PC-9 (cell line): ENCODE measurements around the gene KIF26B. TPM values are rescaled to one million over a fixed set of nuclear protein-coding genes. Genes with fewer than 3 reads are reported as not detected.

Source experiments
- BruUV-seq: library from RNA; stranded (reverse); fragments of 400-500 nt; replicated peaks from 2 replicates; lab custom pipeline; 2021; lab: Mats Ljungman, UMichigan
- CTCF ChIA-PET: fragments of 300-600 bp; sonication (Branson Sonifier 250); formaldehyde crosslinking; loops from one replicate; lab custom pipeline; 2022; ENCODE audit warnings: antibody characterized with exemption; lab: Charles Lee
- POLR2A ChIA-PET: fragments of 300-600 bp; sonication (Branson Sonifier 250); formaldehyde crosslinking; loops from one replicate; lab custom pipeline; 2022; ENCODE audit warnings: antibody characterized with exemption; ENCODE audit not compliant: unreplicated experiment; lab: Charles Lee
- DNase-seq, 2 experiments: peaks; one replicate each; pipeline versions ENCODE4 v3.0.0 to v3.0.0-alpha.2; 2015 to 2022; ENCODE audit warnings: mixed read lengths in 1 of 2
- H2AFZ ChIP-seq: fragments of 200-600 bp; sonication (generic); 2 replicates; pipeline ENCODE4 v1.8.1; 2017; ENCODE audit warnings: antibody characterized with exemption
- H3F3A ChIP-seq: fragments of 200-600 bp; sonication (generic); 2 replicates; pipeline ENCODE4 v1.8.1; 2017; ENCODE audit warnings: antibody characterized with exemption, mild to moderate bottlenecking, low read depth; ENCODE audit not compliant: insufficient read depth
- H3K27ac ChIP-seq: fragments of 200-600 bp; sonication (generic); 2 replicates; pipeline ENCODE4 v1.6.1; 2016; ENCODE audit warnings: mixed run types
- H3K27me3 ChIP-seq: fragments of 200-600 bp; sonication (generic); 2 replicates; pipeline ENCODE4 v1.6.1; 2016; ENCODE audit warnings: low read depth, mixed run types; ENCODE audit not compliant: insufficient read depth
- H3K36me3 ChIP-seq: fragments of 200-600 bp; sonication (generic); 2 replicates; pipeline ENCODE4 v1.6.1; 2016; ENCODE audit warnings: low read depth, mixed run types
- H3K4me1 ChIP-seq: fragments of 200-600 bp; sonication (generic); replicated peaks from 2 replicates; pipeline ENCODE4 v1.6.1; 2016; ENCODE audit warnings: mixed run types; ENCODE audit not compliant: insufficient read depth
- H3K4me2 ChIP-seq: fragments of 200-600 bp; sonication (generic); 2 replicates; pipeline ENCODE4 v1.6.1; 2017; ENCODE audit warnings: mixed run types
- H3K4me3 ChIP-seq: fragments of 200-600 bp; sonication (generic); 2 replicates; pipeline ENCODE4 v1.6.1; 2016; ENCODE audit warnings: mixed run types
- H3K79me2 ChIP-seq: fragments of 200-600 bp; sonication (generic); 2 replicates; pipeline ENCODE4 v1.6.1; 2017; ENCODE audit warnings: low read depth, mixed run types
- H3K9me2 ChIP-seq: fragments of 200-600 bp; sonication (generic); 2 replicates; pipeline ENCODE4 v1.8.1; 2017; ENCODE audit warnings: mild to moderate bottlenecking; ENCODE audit not compliant: insufficient read depth
- H3K9me3 ChIP-seq: fragments of 200-600 bp; sonication (generic); 2 replicates; pipeline ENCODE4 v1.8.1; 2016; ENCODE audit warnings: low read depth; ENCODE audit not compliant: insufficient read depth
- H4K20me1 ChIP-seq: fragments of 200-600 bp; sonication (generic); 2 replicates; pipeline ENCODE4 v1.8.1; 2017; ENCODE audit not compliant: insufficient read depth
- EZH2 ChIP-seq: fragments of 200-600 bp; sonication (generic); IDR thresholded peaks from 2 replicates; pipeline ENCODE4 v1.8.0; 2017; ENCODE audit warnings: antibody characterized with exemption, low read depth
- intact Hi-C: fragments of 100-400 bp; cut with micrococcal nuclease; formaldehyde crosslinking; loops from one replicate; pipeline ENCODE4 v1.10.0; 2022; ENCODE audit not compliant: unreplicated experiment
- total RNA-seq: library from RNA; stranded (reverse); gene quantifications from 2 replicates; pipeline ENCODE4 v1.2.3, GENCODE V29; 2021
- TF ChIP-seq, protein P1 (sequence below): fragments of 200-600 bp; sonication (generic); conservative IDR thresholded peaks from 2 replicates; pipeline ENCODE4 v1.6.1; 2017; ENCODE audit warnings: mixed run types, antibody characterized with exemption, mild to moderate bottlenecking, moderate library complexity

The KIF26B gene
- total RNA-seq, 1 experiment from 2014 or later, result 0.11 TPM

DNA sequence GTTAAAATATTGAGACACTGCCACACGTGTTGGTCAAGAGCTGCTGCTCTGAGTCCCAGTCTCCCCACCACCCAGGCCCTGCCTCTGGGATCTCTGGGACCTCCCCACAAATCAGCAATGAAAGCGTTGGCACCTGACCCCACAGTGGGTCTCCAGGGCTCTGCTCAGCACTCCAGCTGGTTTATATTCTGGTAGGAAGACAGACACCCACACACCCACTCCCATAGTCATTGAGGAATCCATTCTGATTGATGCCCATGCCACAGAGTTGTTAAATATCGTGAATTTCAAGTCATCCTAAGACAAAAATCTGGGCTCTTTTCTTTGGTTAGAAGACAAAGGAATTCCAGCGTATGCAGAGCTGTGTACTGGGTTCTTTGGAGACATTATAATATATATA lies 91.6 kb downstream of the KIF26B start:
- DNase-seq, result no peak
- no peaks in the 10 kb centered on the region for H4K20me1 ChIP-seq
- peaks cover 57% of the 10 kb centered on the region for H3K27me3 ChIP-seq
- no peaks in the 10 kb centered on the region for H3K79me2 ChIP-seq
- no peaks in the 10 kb centered on the region for H3K36me3 ChIP-seq
- H3K4me1 ChIP-seq, result no peaks in the 10 kb centered on the region
- H2AFZ ChIP-seq, result no peak overlapping the region
- no TSS peak for BruUV-seq
- intact Hi-C loops, result no loop called here
- H3F3A ChIP-seq, result no peaks in the 10 kb centered on the region
- no peaks in the 10 kb centered on the region for H3K9me3 ChIP-seq
- no peak overlapping the region for H3K27ac ChIP-seq
- CTCF ChIA-PET, result no interaction called here
- TF ChIP-seq, protein P1, sequence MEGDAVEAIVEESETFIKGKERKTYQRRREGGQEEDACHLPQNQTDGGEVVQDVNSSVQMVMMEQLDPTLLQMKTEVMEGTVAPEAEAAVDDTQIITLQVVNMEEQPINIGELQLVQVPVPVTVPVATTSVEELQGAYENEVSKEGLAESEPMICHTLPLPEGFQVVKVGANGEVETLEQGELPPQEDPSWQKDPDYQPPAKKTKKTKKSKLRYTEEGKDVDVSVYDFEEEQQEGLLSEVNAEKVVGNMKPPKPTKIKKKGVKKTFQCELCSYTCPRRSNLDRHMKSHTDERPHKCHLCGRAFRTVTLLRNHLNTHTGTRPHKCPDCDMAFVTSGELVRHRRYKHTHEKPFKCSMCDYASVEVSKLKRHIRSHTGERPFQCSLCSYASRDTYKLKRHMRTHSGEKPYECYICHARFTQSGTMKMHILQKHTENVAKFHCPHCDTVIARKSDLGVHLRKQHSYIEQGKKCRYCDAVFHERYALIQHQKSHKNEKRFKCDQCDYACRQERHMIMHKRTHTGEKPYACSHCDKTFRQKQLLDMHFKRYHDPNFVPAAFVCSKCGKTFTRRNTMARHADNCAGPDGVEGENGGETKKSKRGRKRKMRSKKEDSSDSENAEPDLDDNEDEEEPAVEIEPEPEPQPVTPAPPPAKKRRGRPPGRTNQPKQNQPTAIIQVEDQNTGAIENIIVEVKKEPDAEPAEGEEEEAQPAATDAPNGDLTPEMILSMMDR, result no peak
- no peak for TF ChIP-seq EZH2
- no peaks in the 10 kb centered on the region for H3K9me2 ChIP-seq
- H3K4me2 ChIP-seq, result no peak overlapping the region
- H3K4me3 ChIP-seq, result no peak overlapping the region
- POLR2A ChIA-PET, result no interaction called here

DNA sequence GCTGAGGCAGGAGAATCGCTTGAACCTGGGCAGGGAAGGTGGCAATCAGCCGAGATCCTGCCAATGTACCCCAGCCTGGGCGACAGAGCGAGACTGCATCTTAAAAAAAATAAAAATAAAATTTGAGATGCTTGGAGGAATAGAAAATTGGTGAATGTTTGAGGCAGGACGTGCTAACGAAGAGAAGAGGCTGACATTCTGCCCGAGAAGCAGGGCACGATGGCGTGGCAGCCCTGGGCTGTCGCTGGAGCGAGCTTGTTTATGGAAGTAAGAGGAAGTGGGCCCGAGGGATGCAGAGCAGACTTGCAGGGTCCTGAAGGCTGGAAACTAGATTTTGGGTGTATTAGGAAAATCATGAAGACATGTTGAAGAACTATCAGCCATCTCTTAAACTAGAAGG lies 92.6 kb downstream of the KIF26B start:
- ChIA-PET POLR2A (interaction anchor here (0.5 kb wide), 1 partner anchor 18 kb away, joined by 3 read pairs; no protein-coding TSS in a partner anchor), CTCF (no interaction called here)
- H3K4me3 ChIP-seq, result no peak overlapping the region
- no peak overlapping the region for H2AFZ ChIP-seq
- no peaks in the 10 kb centered on the region for H3K9me3 ChIP-seq
- no peaks in the 10 kb centered on the region for H3K36me3 ChIP-seq
- H3K4me2 ChIP-seq, result no peak overlapping the region
- no peaks in the 10 kb centered on the region for H4K20me1 ChIP-seq
- no peak for DNase-seq
- TF ChIP-seq, protein P1, result no peak
- TF ChIP-seq EZH2, result no peak
- no TSS peak for BruUV-seq
- H3K9me2 ChIP-seq, result no peaks in the 10 kb centered on the region
- no peaks in the 10 kb centered on the region for H3K79me2 ChIP-seq
- H3F3A ChIP-seq, result no peaks in the 10 kb centered on the region
- H3K27me3 ChIP-seq, result peaks cover 49% of the 10 kb centered on the region
- H3K27ac ChIP-seq, result no peak overlapping the region
- intact Hi-C loops, result no loop called here
- H3K4me1 ChIP-seq, result no peaks in the 10 kb centered on the region

DNA sequence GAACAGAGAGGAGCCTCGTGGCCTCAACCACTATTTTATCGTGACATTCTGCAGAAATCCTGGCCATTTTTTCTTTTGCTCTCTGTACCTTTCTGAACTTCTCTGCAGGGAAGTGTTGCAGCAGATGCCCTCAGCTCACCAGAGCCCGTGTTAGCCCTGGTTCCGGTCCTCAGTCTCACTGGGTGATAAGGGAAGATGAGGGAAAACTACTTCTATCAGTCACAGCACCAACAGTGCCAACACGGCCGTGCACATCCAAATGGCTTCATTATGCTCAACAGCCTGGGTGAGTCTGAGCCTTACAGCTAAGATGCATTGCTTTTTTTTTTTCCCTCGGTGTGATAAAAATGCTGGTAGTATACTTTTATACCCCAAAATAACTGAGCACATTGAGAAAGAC lies 93.0 kb downstream of the KIF26B start:
- Histone ChIP-seq H3K27ac (no peak overlapping the region), H2AFZ (no peak overlapping the region), H3K27me3 (peaks cover 51% of the 10 kb centered on the region), H3K9me2 (no peaks in the 10 kb centered on the region), H3K4me3 (no peak overlapping the region), H3K4me2 (no peak overlapping the region), H3K9me3 (no peaks in the 10 kb centered on the region), H3K79me2 (no peaks in the 10 kb centered on the region), H3K36me3 (no peaks in the 10 kb centered on the region), H3F3A (no peaks in the 10 kb centered on the region), H3K4me1 (no peaks in the 10 kb centered on the region), H4K20me1 (no peaks in the 10 kb centered on the region)
- DNase-seq, result no peak
- intact Hi-C loops, result no loop called here
- no TSS peak for BruUV-seq
- ChIA-PET CTCF (no interaction called here), POLR2A (interaction anchor here (0.5 kb wide), 1 partner anchor 17 kb away, joined by 3 read pairs; no protein-coding TSS in a partner anchor)
- no peak for TF ChIP-seq EZH2
- TF ChIP-seq, protein P1, result no peak
